HG02642 (cell line): ENCODE measurements around the gene SYT1.
"Not testable (repeated sequence)": the region's sequence is repeated elsewhere in the genome, so short reads cannot be mapped to it uniquely, and the experiment has no call there.

Experiments used
- ATAC-seq: cut with Tn5 transposase; IDR thresholded peaks from one replicate; pipeline ENCODE4 v1.9.1; 2021; ENCODE audit warnings: mild to moderate bottlenecking; ENCODE audit not compliant: unreplicated experiment, poor library complexity

Gene SYT1

DNA sequence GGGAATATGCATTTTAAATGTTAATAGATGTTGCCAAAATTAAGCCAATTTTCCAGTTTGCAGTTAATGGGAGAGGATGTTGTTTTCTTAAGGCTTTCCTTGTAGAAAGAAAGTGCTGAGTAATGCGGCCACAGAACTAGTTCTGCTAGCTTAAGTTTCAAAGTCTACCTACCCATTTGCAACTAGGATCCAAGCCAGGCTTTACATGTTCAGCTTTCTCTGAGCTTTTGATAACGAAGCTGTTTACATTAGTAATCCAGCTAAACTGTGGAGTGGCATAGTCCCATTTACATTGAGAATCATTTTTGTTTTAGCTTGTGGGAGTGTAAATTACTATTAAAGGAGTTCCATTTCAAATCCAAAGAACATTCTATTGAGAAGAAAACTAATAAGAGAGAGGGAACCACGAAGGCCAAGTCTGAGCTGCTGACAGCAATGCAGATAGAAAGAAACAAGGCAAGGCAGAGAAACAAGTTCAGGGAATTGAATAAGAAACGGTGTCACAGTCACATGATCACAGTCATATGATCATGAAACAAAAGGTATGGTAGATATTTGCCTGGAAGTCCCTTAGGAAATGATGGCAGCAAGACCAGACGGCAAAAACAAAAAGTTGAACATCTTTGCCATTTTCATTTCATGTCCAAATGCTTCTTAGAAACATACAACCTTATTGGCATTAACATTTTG, 551.3 kb downstream of the SYT1 start:
- no peak for ATAC-seq

DNA sequence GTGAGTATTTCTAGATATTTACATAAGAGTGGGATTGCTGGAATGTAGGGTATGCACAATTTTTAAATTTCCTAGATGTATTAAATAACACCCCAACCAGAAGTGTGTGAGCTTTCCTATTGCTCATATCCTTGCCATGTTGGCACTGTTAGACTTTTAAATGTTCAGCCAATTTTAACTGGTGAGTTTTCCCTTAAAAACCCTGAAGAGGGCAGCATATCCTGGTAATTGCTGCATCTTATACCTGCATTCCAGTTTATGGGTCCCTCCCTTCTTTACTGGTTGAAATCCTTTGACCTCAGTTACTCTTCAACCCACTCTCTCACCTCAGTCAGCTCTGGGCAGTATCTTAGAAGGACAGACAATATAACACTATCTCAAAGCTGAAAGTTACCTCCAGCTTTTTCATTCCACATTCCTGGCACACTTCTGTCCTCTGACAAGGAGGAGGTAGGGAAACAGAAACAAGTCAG, 555.6 kb downstream of the SYT1 start:
- ATAC-seq: no peak

DNA sequence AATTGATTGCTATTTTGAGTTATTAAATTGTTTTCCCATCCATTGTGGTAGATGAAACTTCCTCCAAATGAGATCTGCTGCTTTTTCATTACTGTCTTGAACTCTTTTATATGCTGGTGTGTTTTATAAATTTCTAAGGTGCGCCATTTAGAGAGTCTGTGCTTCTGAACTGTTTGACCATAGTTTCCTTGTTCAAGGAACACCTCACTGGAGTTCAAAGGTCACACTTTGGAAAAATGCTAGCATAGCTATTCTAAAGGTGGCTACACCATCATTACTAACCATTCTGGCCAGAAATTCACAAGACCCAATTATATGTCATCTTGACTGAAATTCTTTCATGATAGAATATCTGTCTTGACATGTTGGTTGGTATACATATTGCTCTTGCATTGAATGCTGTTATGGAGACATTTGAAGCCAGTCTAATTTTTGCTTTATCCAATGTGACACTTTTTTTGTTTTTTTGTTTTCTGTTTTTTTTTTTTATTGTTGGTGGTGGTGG, 556.7 kb downstream of the SYT1 start:
- no peak for ATAC-seq

DNA sequence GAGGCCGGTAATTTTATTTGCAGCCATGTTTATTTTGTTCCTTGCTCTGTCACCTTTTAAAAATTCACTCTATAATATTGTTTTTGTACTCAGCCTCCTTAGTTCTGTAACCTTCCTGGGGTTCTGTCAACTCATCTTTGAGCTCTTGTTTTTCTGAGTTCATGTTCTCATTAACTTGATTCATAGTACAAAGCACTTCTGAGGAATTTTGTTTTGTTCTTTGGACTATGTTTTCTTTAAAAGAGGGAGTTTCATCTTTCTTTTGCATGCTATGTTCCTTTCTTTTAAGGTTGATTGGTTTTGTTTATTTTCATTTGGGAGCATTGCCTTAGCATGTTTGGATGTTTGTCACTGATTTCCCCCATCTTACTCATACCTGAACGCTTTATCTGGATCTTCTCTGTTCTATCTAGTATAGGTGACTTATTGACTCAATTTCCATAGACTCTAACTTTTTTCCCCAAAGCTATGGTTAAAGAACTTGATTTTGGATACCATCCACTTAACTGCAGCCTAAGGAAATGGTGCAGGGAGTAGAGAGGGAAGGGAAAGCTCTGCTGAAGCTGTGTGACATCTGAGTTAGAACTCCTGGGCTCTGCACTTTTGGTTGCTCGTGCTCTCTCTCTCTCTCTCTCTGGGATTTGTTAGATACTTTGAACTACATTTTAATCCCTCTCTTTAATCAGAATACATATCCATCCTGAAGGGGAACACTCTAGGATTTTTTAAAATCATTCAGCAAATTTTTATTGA, 557.7 kb downstream of the SYT1 start:
- no peak for ATAC-seq

DNA sequence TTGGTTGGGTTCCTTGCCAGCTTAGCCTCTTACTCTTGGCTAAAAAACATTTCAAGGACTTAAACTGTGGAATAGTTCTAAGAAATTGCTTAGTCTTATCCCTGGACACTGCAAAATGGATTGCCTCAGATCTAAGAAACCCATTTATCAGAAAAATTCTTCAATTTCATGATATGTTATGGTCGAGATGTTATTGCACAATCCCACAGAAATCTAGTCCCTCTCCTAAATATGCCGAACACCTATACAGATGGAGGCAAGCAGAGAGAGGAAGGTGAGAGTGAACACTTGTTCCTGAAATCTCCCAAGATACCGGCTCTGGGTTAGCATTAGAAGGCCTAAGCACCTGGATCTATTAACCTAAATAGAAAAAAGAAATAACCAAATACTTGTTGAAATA, 559.0 kb downstream of the SYT1 start:
- no peak for ATAC-seq

DNA sequence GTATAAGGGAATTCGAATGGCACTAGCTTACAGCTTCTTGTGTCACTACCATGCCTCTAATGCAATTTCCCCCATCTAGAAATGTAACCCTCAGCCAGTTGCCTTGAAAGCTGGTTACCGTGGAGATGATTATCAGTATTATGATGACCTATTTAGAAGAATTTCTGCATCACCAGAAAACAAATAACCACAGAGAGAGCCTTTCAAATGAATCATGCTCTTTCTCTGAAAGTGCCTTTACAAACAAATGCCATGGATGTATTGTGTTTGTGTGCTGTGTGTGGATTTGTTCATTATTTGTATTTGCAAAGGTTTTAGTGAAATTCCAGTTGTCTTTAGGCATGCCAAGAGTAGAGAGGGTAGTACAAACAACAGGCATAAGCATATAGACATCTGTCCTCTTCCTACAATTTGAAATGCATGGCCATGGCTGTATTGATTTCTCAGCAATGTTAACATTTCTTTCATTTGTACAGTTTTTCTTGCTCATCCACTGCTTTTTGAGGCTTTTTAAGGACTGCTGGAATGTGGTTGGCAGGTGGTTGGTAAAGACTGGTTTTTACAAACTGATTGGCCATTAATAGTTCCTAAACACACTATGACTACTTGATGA, 559.6 kb downstream of the SYT1 start:
- ATAC-seq: no peak

DNA sequence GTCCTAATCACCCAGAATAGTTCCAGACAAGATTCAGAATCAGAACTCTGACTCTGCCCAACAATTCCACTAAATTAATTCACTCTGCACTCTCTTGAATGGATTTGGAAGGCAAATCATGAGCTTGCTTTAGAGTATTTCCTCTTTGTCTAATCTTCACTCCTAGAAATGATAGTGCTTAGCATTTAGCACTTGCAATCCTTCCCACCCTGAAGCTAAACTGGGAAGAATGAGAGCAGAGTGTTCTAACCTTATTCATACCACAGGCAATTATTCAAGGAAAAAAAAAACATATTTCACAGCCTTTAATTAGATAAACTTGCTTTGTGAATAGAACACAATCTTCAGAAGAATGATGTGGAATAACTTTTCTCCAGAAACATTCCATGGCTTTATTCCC, 561.5 kb downstream of the SYT1 start:
- ATAC-seq: no peak

DNA sequence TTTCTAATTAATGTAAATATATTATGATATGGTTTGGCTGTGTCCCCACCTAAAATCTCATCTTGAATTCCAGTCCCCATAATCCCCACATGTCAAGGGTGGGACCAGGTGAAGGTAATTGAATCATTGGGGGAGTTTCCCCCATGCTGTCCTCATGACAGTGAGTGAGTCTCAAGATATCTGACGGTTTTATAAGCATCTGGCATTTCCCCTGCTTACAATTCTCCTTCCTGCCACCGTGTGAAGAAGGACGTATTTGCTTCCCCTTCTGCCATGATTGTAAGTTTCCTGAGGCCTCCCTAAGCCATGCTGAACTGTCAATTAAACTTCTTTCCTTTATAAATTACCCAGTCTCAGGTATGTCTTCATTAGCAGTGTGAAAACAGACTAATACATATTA, 562.2 kb downstream of the SYT1 start:
- ATAC-seq: not testable (repeated sequence)

DNA sequence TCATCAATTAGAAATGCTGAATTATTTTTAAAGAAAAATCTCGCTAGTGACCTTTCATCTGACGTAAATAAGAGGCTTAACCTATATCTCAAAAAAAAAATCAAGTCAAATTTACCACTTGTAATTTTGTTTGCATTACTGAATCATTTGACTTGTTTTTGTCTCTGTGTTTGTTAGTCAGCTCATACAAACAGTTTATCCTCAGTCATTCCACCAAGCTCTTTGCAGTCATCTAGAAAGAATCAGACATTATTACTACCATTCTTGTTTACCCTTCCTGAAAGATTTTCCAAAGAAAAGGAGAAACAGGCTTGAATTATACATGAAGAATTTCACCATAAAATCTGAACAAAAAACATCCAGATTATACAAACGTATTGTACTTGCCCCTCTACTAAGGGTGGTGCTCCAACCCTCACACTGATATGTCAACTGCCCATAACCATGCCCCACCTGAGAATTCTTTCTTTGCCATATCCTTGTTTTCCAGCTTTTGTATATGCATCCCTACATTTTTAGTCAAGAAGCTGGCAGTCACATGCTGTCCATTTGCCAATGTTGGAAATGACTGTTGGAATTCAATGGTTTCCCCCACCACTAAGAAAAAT, 569.0 kb downstream of the SYT1 start:
- no peak for ATAC-seq

DNA sequence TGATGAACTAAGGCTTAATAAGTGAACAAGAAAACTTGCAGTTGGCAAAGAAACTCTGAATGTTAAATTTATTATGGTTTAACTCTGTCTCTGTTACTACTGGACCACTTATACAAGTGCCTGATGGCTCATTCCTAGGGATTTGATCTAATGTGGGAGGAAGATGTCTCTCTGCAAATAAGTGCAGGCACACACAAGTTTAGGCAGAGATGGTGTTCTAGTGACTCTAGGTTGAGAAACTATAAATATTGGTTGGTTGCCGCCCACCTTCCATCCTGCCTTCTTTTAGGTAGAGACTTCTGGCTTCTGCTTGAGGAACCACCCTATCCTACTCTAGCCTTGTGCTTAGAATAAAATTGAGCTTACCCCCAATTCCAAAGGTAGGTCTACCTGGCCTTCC, 570.0 kb downstream of the SYT1 start:
- no peak for ATAC-seq

DNA sequence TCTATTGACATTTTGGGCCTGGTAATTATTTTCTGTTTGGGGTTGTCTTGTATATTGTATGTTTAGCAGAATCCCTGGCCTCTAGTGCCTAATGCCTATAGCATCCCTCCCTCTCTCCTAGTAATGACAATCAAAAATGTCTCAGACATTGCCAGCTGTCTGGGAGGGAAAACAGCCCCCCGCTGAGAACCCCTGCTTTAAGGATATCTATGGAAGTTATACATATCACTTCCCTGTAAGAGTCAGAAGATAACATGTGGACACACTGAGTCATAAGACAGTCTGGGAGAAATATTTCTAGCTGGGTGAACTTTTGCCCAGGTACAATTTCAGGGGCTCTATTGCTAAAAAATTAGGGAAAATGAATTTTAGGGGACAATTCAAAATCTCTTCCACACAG, 571.2 kb downstream of the SYT1 start:
- ATAC-seq: no peak

DNA sequence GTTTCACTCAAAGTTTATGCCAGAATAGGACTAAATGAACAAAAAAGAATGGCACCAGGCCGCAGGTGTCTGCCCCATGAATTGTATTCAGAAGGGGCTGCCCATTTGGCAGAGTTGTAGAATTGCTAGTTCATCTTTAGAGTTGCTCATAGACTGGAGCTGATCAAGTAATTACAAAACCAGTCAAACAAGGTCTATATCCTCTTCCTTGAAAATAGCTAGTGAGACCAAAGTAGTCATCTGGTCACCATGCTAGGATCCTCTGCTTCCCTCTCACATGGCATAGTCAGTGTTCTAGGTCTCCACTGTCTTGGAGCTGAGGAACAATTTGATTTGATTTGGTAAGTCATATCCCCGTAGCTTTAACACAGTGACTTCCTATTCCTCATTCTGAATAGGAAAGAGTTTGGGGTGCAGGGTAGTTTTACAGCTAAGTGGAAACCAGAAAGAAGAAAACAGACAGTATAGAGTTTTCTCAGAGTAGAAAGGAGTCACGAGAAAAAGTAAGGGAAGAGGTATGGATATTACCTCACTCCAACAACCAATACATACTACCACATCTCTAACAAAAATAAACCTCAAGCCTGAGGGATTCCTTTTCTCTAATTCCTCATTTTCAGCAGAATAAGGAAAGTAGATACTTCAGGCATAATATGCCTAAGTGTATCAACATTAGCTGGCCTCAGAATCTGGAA, 574.1 kb downstream of the SYT1 start:
- no peak for ATAC-seq

DNA sequence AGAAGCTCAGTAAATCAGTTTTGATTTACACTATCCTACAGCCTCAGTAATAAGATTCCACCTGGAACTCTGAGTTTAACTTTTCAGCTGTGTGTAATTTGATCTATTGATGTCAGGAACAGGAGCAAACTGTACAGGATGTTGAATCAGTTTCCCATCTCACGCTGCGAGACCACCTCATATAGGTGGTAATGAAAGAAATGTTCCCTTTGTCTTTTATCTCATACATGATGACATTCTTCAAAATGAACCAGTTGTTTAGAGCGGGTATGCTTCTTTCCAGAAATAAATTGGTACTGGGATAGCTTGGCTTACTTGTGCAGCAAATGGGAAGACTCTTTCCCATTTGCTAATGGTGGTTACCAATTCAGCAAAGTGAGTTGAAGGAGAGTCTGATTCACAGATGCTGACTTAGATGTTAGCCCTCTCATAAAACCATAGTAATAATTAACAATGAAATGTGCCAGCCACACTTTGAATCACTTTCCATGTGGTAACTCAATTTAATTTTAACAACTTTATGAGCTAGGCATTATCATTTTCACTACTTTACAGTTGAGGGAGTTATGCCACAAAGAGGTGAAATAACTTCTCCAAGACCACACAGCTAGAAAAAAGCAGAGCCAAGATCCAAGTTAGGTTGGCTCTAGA, 574.7 kb downstream of the SYT1 start:
- no peak for ATAC-seq

DNA sequence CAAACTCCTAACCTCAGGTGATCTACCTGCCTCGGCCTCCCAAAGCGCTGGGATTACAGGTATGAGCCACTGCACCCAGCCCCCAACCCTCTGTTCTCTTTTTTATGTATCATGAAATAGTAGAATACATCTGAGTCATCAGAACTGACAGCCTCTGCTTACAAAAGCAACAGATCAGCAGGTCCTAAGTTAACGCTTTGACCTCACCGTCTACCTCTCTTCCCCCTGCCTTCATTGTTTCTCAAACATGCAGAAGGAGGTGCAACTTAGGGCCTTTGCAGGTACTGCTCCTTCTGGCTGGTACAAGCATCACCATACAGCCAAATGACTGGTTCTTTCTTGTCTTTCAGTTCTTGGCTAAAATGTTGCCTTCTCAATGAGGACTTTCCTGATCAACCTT, 577.0 kb downstream of the SYT1 start:
- ATAC-seq: no peak

DNA sequence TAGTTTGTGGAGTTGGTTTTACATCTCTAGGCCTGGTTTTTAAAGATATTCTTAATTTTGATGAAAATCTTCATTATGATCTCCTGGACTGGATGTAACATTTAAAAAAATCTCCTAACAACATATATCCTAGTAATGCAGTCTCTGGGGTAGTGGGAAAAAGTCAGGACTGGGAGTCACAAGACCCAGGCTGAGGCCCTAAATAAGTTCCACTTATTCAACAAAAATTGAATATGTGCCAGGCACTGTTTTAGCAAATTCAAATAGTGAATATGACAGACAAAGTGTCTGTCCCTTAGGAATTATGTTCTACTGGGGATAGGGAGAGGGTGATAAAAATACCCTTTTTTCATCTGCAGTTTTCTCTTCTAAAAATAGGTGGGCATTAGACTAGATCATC, 577.8 kb downstream of the SYT1 start:
- ATAC-seq: no peak

DNA sequence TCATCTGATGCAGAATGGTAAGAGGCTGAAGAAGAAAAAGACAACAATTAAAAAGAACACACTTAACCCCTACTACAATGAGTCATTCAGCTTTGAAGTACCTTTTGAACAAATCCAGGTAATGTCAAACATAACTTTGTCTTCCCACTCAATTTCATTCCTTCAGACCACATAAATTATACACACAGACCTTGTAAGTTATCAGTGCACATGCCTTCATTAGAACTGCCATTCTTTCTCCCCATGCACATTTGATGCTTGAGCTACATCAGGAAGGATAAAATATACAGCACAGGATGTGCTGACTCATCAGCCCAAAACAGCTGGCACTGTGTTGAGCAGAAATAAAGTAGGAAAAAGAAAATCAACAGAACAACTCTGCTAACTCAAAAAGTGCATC, 579.5 kb downstream of the SYT1 start:
- no peak for ATAC-seq

DNA sequence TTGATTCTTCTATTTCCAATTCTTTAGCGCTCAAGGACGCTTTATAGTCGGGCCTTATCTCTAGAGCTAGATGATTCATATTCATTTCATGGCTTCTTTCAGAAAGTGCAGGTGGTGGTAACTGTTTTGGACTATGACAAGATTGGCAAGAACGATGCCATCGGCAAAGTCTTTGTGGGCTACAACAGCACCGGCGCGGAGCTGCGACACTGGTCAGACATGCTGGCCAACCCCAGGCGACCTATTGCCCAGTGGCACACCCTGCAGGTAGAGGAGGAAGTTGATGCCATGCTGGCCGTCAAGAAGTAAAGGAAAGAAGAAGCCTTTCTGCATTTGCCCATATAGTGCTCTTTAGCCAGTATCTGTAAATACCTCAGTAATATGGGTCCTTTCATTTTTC, 584.2 kb downstream of the SYT1 start:
- ATAC-seq: no peak

DNA sequence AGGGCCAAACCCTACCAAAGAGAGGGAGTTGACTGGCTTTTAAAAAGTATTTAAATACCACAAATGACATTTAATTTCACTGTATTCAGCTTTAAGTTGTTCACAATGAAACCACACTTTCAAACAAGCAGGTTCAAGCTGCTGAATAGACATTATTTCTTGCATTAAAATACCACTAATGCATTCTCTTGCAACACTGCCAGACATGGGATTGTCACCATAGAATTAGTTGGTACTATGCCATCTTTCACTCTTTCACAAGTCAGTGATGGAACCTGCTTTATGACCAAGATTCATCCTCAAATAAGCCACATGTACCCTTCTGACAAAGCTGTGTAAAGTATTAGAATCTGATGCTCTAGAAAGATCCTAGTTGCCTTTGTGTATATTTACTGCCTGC, 586.8 kb downstream of the SYT1 start:
- ATAC-seq: no peak

DNA sequence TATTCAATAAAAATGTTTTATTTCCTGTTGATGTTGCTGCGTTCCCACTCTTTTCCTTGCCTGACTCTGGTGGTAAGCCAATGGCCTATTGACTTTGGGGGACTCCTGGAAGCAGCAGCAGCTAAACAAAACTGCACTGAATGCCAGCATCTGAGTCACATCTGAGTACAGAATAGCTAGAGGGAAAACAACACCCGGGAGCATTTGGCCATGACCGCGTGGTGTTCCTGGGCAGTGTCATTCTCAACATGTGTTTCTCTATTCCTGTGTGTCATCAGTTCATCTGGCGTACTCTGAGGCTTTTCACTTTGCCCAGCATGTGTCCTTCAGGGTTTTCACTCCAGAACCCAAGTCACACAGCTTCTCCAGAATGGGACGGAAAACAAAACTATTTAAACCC, 587.4 kb downstream of the SYT1 start:
- ATAC-seq: no peak

DNA sequence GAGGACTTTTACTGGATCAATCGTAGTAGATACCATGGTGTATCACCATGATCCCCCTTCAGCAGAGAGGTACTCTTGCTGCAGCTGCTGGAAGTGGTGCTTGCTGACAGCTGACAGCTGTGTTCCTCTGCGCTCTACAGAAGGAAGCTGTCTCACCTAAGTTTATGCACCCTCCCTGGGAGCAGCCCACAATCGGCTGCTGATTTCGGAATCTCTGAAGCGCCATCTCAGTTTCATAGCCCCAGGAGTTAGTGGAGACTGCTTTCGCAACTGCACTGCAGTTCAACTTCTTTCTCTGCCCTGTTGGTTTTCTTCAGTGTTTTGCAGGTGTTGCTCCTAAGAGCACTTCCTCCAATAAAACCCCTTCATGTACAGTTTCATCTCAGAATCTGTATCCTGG, 588.3 kb downstream of the SYT1 start:
- no peak for ATAC-seq
